Thyroid gland (tissue), 4 donors: Measurements from ENCODE around the gene MYPN. TPM values are rescaled to one million over a fixed set of nuclear protein-coding genes. Genes with fewer than 3 reads are reported as not detected.

Experiments used
- DNase-seq, 2 donors: peaks; one replicate each; pipeline ENCODE4 v3.0.0-alpha.2; 2019
- H3K27ac ChIP-seq, 3 donors: fragments of 200-600 bp; sonication (generic); 1 replicate in 2 of 3; 2 replicates in 1 of 3; pipeline ENCODE4 v1.5.1; 2016 to 2019; ENCODE audit warnings: mild to moderate bottlenecking in 1 of 3, moderate library complexity in 1 of 3
- H3K27me3 ChIP-seq: fragments of 200-600 bp; sonication (generic); one replicate; pipeline ENCODE4 v1.5.1; 2019
- H3K36me3 ChIP-seq, 2 donors: fragments of 200-600 bp; sonication (generic); one replicate each; pipeline ENCODE4 v1.5.1; 2016 to 2019
- H3K4me1 ChIP-seq, 2 donors: fragments of 200-600 bp; sonication (generic); one replicate each; pipeline ENCODE4 v1.5.1; 2017 to 2019
- H3K4me3 ChIP-seq, 3 donors: fragments of 200-600 bp; sonication (generic); replicated peaks in 1 of 3; 1 replicate in 2 of 3; 2 replicates in 1 of 3; pipeline ENCODE4 v1.5.1; 2016; ENCODE audit warnings: mild to moderate bottlenecking in 1 of 3
- H3K9me3 ChIP-seq: fragments of 200-600 bp; sonication (generic); one replicate; pipeline ENCODE4 v1.5.1; 2017
- POLR2A ChIP-seq, 2 donors: fragments of 450-650 bp; IDR thresholded peaks; one replicate each; pipeline ENCODE4 v1.6.1; 2017; ENCODE audit warnings: antibody characterized with exemption in 2 of 2, mild to moderate bottlenecking in 2 of 2, moderate library complexity in 1 of 2
- WGBS, 2 donors: methylation state at CpG; one replicate each; pipeline ENCODE4 v1.1.5; 2017; 5-methylcytosine and 5-hydroxymethylcytosine counted together
- intact Hi-C: fragments of 100-400 bp; cut with DNase I; formaldehyde crosslinking; loops from one replicate; pipeline ENCODE4 v1.15.1; 2023
- total RNA-seq, 4 donors: library from RNA; depleted of rRNA; stranded (reverse); fragments of >200 nt; gene quantifications; one replicate each; pipeline ENCODE4 v1.2.3, GENCODE V29; 2016
- TF ChIP-seq, protein P1 (sequence below), 6 experiments: fragments of 200-600 bp in 3 of 6; fragments of 450-650 bp in 3 of 6; sonication (generic) in 3 of 6; IDR thresholded peaks; one replicate each; pipeline ENCODE4 v1.5.1; 2016 to 2019; ENCODE audit warnings: antibody characterized with exemption in 6 of 6, mild to moderate bottlenecking in 2 of 6, inconsistent platforms in 1 of 6, moderate library complexity in 1 of 6

Gene MYPN
- total RNA-seq, 4 donors from 2014 or later, result 0.11 TPM; not detected in 3

GRCh38 chr10:68103901-68104300 is 5.4 kb upstream of the MYPN start:
- intact Hi-C loops, result no loop called here
- no peak overlapping the region for H3K27ac ChIP-seq
- no peak overlapping the region for H3K4me3 ChIP-seq
- no peaks in the 10 kb centered on the region for H3K9me3 ChIP-seq
- no peaks in the 10 kb centered on the region for H3K36me3 ChIP-seq
- no peaks in the 10 kb centered on the region for H3K4me1 ChIP-seq
- TF ChIP-seq, protein P1, sequence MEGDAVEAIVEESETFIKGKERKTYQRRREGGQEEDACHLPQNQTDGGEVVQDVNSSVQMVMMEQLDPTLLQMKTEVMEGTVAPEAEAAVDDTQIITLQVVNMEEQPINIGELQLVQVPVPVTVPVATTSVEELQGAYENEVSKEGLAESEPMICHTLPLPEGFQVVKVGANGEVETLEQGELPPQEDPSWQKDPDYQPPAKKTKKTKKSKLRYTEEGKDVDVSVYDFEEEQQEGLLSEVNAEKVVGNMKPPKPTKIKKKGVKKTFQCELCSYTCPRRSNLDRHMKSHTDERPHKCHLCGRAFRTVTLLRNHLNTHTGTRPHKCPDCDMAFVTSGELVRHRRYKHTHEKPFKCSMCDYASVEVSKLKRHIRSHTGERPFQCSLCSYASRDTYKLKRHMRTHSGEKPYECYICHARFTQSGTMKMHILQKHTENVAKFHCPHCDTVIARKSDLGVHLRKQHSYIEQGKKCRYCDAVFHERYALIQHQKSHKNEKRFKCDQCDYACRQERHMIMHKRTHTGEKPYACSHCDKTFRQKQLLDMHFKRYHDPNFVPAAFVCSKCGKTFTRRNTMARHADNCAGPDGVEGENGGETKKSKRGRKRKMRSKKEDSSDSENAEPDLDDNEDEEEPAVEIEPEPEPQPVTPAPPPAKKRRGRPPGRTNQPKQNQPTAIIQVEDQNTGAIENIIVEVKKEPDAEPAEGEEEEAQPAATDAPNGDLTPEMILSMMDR (IDR thresholded peaks at IDR 0.05), result no peak
- 73 to 85% methylated on average over 3 of the region's 3 CpGs for WGBS, 2 donors
- H3K27me3 ChIP-seq, result no peaks in the 10 kb centered on the region
- no peak for DNase-seq

DNA sequence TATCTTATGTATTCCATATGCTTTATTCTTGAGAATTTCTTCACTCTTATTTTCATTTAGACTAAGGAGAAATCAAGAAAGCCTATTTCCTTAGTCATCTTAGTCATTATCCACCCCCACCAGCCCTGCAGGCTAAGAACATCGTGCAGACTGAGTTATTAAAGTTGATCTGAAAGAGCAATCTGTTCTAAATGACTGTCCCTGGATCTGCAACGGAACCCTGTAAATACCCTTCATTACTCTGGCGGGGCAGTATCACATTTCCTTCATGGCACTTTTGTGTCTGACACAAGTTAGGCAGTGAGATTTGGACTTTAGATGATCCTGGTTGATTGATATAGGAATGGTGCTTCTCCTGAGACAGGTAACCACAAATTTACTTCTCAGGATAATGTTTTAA is 3.5 kb upstream of the MYPN start:
- H3K27ac ChIP-seq, result no peak overlapping the region
- no peaks in the 10 kb centered on the region for H3K9me3 ChIP-seq
- H3K27me3 ChIP-seq, result no peaks in the 10 kb centered on the region
- no peaks in the 10 kb centered on the region for H3K36me3 ChIP-seq
- DNase-seq, result no peak
- no peaks in the 10 kb centered on the region for H3K4me1 ChIP-seq
- intact Hi-C loops, result no loop called here
- TF ChIP-seq POLR2A (IDR thresholded peaks at IDR 0.05), result no peak
- TF ChIP-seq, protein P1 (IDR thresholded peaks at IDR 0.05), result no peak
- no peak overlapping the region for H3K4me3 ChIP-seq
- 64 to 72% methylated on average over 3 of the region's 3 CpGs for WGBS, 2 donors

DNA sequence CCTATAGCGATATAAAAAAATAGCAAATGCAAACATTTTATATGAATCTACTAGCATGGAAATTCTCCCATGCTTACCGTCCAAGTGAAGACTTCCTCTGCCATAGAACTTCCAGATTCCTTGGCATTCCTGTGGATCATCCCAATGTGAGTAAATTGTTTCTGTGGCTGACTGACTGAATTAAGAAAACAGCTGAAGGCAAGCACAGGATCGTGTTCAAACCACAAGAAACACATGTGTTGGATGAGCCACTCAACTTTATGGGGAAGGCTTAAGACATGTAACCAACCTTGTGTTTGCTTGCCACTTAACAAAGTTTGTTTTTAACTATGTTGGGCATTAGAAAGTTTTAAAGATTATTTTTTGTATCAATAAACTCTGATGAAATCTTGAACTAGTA is 2.6 kb upstream of the MYPN start:
- TF ChIP-seq, protein P1 (IDR thresholded peaks at IDR 0.05), result no peak
- TF ChIP-seq POLR2A (IDR thresholded peaks at IDR 0.05), result no peak

GRCh38 chr10:68107651-68108050 is 1.6 kb upstream of the MYPN start:
- no peak overlapping the region for H3K27ac ChIP-seq
- TF ChIP-seq, protein P1 (IDR thresholded peaks at IDR 0.05), result no peak
- TF ChIP-seq POLR2A (IDR thresholded peaks at IDR 0.05), result no peak
- H3K4me3 ChIP-seq, result no peak overlapping the region
- intact Hi-C loops, result no loop called here
- no peaks in the 10 kb centered on the region for H3K36me3 ChIP-seq
- WGBS, 2 donors, result 97 to 100% methylated on average over 1 of the region's 1 CpG
- no peaks in the 10 kb centered on the region for H3K27me3 ChIP-seq
- H3K4me1 ChIP-seq, result no peaks in the 10 kb centered on the region
- no peak for DNase-seq
- H3K9me3 ChIP-seq, result no peaks in the 10 kb centered on the region

More for the DNA sequence above, 2.6 kb upstream of the MYPN start:
- DNase-seq, result no peak
- no peaks in the 10 kb centered on the region for H3K9me3 ChIP-seq
- no peak overlapping the region for H3K27ac ChIP-seq
- no peaks in the 10 kb centered on the region for H3K4me1 ChIP-seq
- no peaks in the 10 kb centered on the region for H3K36me3 ChIP-seq
- 63 to 64% methylated on average over 3 of the region's 3 CpGs for WGBS, 2 donors
- no peaks in the 10 kb centered on the region for H3K27me3 ChIP-seq
- intact Hi-C loops, result no loop called here
- H3K4me3 ChIP-seq, result no peak overlapping the region

DNA sequence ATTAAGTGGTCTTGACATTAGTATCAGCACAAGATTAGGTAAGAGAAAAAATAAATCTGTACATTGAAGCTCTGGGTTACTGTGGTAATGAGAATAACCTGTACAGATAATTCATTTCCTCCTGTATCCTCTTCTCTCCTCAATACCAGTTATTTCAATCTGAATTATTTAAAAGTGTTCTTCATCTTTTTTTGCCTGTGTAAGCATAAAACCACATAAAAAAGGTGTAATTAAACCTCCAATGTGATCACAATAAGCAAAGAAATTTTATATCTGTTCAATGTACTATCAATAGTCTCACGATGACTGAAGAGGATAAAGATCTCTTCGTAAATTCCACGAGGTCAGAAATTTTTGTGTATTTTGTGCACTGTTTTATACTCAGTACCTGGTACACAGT is 1.2 kb upstream of the MYPN start:
- 91 to 92% methylated on average over 3 of the region's 3 CpGs for WGBS, 2 donors
- Histone ChIP-seq H3K9me3 (no peaks in the 10 kb centered on the region), H3K27ac (no peak overlapping the region), H3K36me3 (no peaks in the 10 kb centered on the region), H3K4me3 (no peak overlapping the region), H3K27me3 (no peaks in the 10 kb centered on the region), H3K4me1 (no peaks in the 10 kb centered on the region)
- intact Hi-C loops, result no loop called here
- no peak for DNase-seq
- TF ChIP-seq POLR2A (IDR thresholded peaks at IDR 0.05), result no peak
- TF ChIP-seq, protein P1 (IDR thresholded peaks at IDR 0.05), result no peak
